GM19023 (cell line): ENCODE measurements around the gene PLPPR4.
A peak's percentile ranks its signal among the peaks of the same experiment; 100 is the strongest.
"Not testable (repeated sequence)": the region's sequence is repeated elsewhere in the genome, so short reads cannot be mapped to it uniquely, and the experiment has no call there.

Experiments used
- ATAC-seq: cut with Tn5 transposase; IDR thresholded peaks from one replicate; pipeline ENCODE4 v1.9.1; 2021; ENCODE audit warnings: mild to moderate bottlenecking, moderate library complexity; ENCODE audit not compliant: unreplicated experiment

Gene PLPPR4, protein sequence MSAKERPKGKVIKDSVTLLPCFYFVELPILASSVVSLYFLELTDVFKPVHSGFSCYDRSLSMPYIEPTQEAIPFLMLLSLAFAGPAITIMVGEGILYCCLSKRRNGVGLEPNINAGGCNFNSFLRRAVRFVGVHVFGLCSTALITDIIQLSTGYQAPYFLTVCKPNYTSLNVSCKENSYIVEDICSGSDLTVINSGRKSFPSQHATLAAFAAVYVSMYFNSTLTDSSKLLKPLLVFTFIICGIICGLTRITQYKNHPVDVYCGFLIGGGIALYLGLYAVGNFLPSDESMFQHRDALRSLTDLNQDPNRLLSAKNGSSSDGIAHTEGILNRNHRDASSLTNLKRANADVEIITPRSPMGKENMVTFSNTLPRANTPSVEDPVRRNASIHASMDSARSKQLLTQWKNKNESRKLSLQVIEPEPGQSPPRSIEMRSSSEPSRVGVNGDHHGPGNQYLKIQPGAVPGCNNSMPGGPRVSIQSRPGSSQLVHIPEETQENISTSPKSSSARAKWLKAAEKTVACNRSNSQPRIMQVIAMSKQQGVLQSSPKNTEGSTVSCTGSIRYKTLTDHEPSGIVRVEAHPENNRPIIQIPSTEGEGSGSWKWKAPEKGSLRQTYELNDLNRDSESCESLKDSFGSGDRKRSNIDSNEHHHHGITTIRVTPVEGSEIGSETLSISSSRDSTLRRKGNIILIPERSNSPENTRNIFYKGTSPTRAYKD

DNA sequence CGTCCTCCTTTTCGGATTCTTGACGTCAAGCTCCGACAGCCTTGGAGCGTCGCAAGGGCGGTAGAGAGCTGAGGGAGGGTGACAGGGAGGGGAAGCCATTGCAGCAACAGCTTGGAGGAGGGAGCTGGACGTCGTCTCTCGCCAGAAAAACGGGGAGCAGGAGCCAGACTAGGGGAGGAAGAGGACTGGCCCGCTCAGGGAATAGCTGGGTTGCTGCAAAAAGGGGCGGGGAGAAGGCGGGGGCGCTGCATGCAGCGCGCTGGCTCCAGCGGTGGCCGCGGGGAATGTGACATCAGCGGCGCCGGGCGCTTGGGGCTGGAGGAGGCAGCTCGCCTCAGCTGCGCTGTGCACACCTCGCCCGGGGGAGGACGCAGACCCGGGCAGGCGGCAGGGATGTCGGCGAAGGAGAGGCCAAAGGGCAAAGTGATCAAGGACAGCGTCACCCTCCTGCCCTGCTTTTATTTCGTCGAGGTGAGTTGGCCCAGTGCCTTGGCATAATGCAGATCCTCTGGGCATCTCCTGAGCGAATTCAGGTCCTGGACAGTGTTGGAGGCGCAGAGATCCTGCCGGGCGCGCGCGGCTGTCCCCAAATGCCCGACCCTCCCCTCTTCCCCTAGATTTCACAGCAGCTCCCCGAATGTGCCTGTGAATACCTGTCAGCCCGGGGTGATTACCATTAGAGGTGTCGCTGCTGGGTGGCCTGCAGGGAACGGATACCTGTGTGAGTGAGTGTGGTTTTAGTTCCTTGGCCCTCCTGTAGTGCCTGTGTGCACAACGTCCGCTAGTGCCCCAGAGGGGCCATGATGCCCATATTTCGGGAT lies at the start of gene PLPPR4:
TSS of gene PLPPR4 (plus strand) at position 292 of the 821 bp plus-strand sequence. CDS start at position 394, 102 bp downstream.
- no peak for ATAC-seq

- ATAC-seq, result no peak
Measured at GRCh38 chr1:99216956-99217355, 47.3 kb upstream of the PLPPR4 start.

- no peak for ATAC-seq
Measured at GRCh38 chr1:99217599-99217998, 46.7 kb upstream of the PLPPR4 start.

DNA sequence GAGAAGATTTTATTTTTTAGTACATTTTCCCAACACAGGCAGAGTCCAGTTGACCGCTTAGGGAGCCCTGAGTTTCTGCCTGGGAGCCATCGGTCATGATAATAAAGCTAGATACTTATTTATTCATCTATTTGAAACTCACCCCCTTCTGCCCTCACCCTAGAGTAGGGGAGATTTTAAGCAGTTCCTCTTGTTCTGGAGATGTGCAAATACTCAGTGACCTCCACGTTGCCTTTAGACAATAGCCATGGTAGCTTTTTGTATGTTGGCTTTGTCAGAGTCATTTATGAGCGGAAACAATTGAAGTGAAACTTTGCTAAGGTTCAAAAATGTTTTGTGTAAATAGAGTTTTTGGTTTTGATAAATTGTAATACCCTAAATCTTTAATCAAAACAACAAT lies 45.7 kb upstream of the PLPPR4 start:
- no peak for ATAC-seq

DNA sequence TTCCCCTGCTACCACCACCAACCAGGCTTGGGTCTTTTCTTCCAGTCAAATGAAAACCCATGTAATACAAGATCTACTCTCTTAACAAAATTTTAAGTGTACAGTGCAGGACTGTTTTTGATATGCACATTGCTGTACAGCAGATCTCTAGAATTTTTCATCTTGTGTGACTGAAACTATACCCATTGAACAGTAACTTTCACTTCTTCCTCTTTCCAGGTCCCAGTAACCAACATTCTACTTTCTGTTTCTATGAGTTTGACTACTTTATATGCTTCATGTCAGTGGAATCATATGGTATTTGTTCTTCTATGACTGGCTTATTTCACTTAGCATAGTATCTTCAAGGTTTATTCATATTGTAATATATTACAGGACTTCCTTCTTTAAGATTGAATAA lies 45.3 kb upstream of the PLPPR4 start:
- peak; percentile 67 for ATAC-seq

- ATAC-seq, result no peak
Measured at GRCh38 chr1:99227056-99227897, 37.0 kb upstream of the PLPPR4 start.

GRCh38 chr1:99228153-99228552 lies 36.1 kb upstream of the PLPPR4 start:
- no peak for ATAC-seq

DNA sequence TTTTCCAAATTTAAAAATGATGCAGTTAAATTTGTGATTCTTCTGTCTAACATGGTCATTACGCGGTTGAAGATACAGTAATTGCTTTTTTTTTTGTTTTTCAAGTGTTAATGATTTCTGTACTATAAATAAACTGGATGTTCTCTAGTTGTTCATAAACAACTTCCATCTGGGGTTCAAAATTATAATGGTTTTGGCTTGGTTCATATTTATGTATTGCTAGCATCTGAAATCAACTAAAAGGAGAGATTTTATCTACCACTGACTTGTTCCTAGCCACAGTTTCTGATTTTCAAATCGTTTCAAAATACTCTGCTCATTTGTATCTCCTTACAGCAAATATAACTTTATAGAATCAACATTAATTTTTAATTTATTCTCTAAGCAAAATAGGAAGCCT lies 35.2 kb upstream of the PLPPR4 start:
- ATAC-seq, result no peak

GRCh38 chr1:99230695-99231094 lies 33.6 kb upstream of the PLPPR4 start:
- ATAC-seq, result no peak

DNA sequence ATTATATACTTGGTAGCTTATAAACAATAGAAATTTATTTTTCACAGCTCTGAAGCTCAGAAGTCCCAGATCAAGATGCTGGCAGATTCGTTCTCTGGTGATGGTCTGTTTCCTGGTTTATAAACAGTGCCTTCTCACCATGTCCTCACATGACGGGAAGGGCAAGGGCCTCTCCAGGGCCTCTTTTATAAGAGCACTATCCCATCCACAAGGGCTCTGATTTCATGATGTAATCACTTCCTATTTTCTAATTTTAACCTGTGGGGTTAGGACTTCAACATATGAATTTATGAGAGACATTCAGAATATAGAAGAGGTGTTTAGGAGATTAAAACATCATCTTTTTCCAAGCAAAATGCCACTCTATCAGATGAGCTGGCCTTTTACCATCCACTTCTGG lies 32.1 kb upstream of the PLPPR4 start:
- ATAC-seq, result no peak

DNA sequence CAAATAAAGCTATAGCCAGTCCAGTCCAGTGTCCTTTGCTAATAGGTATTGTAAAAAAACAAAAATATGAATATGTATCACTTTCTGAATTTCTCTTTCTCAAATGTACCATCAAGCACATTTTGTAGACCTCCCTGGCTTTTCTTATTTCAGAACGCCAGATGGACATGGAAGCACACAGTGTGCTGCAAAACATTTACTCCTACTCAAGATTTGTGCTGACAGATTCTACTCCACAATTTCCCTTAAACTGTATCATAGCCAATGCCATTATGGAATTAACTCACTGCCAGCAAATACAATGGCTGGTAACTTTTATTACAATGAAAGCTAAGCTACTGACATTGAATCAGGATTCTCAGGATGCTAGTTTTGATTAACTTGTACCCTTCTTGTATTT lies 30.8 kb upstream of the PLPPR4 start:
- no peak for ATAC-seq

GRCh38 chr1:99236756-99237155 lies 27.5 kb upstream of the PLPPR4 start:
- no peak for ATAC-seq

DNA sequence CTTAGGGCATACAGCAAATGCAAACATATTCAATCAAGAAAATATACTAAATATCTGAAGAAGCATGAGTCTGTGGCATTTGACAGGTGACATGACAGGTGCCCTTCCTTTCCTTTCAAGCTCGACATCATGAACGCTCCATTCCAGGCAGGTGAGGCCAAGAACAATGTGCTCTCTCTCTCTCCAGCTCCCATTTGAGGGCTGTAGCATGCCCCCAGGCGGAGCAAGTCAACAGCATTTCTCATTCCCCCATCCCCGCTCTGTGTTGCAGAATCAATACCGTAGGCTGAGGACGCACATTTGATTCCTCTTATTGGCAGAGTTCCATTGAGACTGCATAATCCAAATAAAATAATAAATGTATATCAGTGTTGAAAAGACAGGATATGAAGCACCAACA lies 24.6 kb upstream of the PLPPR4 start:
- ATAC-seq, result no peak

GRCh38 chr1:99240621-99241020 lies 23.7 kb upstream of the PLPPR4 start:
- ATAC-seq, result no peak

GRCh38 chr1:99246152-99246551 lies 18.1 kb upstream of the PLPPR4 start:
- no peak for ATAC-seq

- no peak for ATAC-seq
Measured at GRCh38 chr1:99247199-99247598, 17.1 kb upstream of the PLPPR4 start.

- ATAC-seq, result no peak
Measured at GRCh38 chr1:99250728-99251127, 13.6 kb upstream of the PLPPR4 start.

DNA sequence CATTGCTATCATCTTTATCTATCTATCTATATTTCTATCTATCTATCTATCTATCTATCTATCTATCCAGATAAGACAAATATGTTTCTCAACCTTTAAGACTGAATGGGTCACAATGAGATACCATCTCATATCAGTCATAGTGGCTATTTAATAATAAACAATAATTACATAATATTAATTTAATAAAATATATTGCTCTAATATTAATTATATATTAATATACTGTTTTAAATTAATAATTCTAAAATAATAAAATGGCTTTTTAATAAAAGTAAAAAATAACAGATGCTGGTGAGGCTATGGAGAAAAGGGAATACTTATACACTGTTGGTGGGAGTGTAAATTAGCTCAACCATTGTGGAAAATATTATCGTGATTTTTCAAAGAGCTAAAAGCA lies 13.0 kb upstream of the PLPPR4 start:
- ATAC-seq, result no peak

- ATAC-seq, result no peak
Measured at GRCh38 chr1:99252630-99253029, 11.7 kb upstream of the PLPPR4 start.

GRCh38 chr1:99260402-99260801 lies 3.9 kb upstream of the PLPPR4 start:
- not testable (repeated sequence) for ATAC-seq

- ATAC-seq, result no peak
Measured at GRCh38 chr1:99265124-99265523, 832 bp downstream of the PLPPR4 start.
